Measurements from ENCODE around the gene TKT.

- TF ChIP-seq, protein P1, sequence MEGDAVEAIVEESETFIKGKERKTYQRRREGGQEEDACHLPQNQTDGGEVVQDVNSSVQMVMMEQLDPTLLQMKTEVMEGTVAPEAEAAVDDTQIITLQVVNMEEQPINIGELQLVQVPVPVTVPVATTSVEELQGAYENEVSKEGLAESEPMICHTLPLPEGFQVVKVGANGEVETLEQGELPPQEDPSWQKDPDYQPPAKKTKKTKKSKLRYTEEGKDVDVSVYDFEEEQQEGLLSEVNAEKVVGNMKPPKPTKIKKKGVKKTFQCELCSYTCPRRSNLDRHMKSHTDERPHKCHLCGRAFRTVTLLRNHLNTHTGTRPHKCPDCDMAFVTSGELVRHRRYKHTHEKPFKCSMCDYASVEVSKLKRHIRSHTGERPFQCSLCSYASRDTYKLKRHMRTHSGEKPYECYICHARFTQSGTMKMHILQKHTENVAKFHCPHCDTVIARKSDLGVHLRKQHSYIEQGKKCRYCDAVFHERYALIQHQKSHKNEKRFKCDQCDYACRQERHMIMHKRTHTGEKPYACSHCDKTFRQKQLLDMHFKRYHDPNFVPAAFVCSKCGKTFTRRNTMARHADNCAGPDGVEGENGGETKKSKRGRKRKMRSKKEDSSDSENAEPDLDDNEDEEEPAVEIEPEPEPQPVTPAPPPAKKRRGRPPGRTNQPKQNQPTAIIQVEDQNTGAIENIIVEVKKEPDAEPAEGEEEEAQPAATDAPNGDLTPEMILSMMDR (IDR thresholded peaks at IDR 0.05): no peak
- no peak for TF ChIP-seq POLR2A (IDR thresholded peaks at IDR 0.05)
These were observed 8.2 kb downstream of the TKT start for GRCh38 chr3:53247619-53248018.

All from vagina (tissue), 2 donors.